Activated CD8-positive, alpha-beta memory T cell treated with anti-CD3 and anti-CD28 coated beads, Interleukin-2, amount 50 U/mL, for 48 hours (primary cell): ENCODE measurements around the gene EFL1.

Experiments used
- DNase-seq: peaks from one replicate; pipeline ENCODE4 v3.0.0-alpha.2; 2020

The EFL1 gene

DNA sequence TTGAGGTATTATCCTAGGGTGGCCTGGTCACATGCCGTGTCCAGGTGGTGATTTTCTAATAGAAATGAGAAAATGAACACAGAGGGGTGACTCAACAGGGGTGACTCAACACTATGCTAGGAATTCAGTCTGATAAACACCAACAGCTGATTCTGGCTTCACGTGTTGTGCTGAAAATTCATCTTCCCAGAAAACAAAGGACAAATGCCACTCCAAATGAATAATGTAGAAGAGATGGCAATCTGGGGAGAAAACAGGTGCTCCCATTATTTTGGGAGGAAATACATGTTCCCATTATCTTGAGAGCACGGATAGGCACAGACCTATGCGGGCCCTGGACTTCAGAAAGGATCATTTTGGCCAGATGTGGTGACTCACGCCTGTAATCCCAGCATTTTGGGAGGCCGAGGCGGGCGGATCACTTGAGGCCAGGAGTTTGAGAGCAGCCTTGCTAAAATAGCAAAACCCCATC, 115.5 kb downstream of the EFL1 start:
- no peak for DNase-seq

DNA sequence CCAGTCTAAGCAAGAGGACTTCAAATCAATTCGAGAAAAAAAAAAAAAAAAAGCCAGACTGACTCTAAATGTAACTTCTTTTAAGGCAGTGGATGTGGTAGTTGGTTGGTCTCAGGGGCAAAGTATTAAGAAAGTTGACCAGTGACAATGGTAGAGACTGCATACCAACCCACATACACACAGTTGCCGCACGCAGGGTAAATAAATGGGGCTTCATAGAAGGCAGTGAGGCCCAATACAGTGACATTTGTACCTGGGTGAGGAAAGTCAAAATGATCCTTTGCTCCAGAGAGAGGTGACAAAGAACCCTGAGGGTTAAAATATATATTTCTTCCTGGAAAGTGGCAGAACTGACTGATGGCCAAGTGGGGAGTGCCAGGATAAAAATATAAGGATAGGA, 116.0 kb downstream of the EFL1 start:
- DNase-seq = no peak

DNA sequence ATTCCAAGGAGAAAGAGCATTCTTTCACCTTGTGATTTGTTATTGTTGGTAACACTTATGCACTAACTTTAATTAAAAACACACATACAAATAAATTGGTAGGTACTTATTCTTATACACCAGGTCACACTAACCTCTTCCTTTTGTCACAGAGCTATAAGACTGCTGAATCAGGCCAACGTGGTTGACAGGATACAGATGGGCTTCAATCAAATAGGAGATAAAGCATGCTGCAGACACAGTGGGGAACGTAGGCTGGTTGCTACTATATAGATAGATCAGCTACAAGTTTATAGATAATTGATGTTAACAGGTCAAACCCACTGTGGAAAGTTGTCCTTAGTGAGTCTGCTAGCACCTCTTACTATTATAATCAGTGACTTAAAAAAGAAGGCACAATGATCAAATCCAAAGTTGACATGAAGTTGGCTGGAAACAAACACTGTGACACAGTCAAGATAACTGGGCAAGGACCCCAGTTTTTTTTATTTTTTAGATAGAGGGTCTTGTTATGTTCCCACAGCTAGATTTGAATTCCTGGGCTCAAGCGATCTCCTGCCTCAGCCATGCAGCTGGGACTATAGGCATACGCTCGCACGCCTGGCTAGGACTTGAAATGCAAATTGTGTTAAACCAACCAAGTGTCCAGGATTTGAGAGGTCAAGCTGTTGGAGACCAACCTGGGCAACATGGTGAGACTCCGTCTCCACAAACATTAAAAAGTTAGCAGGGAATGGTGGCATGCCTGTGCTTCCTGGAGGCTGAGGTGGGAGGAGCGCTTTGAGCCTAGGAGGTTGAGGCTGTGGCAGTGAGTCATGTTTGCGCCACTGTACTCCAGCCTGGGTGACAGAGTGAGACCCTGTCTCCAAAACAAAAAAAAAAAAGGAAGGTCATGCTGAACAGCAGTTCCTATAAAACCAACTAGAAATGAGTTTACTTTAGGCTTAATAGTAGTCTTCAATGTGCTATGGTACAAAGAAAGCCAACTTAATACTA, 118.8 kb downstream of the EFL1 start:
- no peak for DNase-seq

DNA sequence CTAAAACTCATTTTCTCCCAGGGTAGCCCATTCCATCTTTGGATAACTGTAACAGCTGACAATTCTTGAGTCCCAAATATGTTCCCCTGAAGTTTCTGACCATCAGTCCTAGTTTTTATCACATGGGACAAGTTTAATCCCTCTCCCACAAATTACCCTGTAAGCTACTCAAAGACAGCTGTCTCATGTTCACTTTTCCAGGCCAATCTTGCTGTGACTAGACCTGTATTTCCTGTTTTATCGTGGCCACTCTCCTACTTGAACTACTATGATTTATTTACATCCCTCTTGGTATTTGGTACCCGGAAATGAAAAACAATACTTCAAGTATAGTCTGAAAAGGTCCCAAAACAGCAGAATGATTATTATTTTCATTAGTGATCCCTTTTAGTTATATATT, 121.6 kb downstream of the EFL1 start:
- DNase-seq = no peak

DNA sequence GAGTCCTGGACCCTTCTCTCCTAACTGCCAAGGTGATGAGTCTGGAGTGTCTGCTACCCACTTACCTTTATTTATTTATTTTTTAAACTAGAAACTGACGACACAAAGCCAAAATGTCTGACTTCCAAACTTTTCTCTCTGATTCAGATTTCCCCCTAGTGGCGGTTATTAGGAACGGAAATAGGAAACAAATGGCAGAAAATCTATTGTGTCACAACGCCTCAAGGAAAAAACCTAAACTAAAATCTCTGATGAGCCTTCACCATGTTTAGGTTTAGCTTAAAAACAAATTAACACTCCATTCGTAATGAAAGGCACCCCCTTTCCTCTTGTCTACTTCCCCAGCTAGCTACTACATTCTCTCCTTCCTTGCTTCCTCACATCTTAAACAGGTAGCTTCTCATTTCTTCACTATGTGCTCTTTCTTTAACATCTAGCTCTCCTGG, 122.7 kb downstream of the EFL1 start:
- no peak for DNase-seq

DNA sequence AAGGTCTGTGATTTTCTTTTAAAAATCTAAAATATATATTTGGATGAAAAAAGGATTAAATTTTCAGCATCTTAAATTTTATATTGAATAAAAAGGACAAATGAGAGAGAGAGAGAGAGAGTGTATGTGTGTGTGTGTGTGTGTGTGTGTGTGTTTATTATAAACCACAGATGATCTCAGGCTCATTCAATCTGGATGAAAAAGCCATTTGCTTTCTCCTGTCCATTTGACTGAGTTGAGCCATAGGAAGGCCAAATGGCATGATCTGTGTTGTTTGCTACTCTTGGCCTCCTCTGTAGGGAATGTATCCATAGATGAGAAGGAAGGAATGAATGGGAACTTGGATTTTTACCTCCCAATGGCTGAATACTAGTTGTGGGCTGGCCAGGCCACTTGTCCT, 124.2 kb downstream of the EFL1 start:
- no peak for DNase-seq

DNA sequence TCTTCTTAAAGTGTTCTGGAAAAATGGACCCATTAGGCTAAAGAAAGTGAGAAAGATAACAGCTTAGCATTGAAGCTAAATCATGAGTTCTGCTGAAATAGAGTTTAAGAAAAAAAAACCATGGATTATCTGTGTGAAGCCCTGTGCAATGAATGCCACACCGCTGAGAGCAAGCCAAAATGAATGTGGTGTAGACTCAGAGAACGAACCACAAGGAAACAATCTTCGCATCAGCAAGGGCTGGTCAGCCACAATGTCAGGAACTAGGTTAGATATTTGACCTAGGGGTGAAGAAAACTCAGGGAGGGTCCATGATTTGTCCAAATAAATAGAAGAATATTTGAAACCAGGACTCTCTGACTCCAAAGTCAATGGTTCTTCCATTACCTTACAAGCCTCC, 125.3 kb downstream of the EFL1 start:
- no peak for DNase-seq

- DNase-seq = no peak
Measured at GRCh38 chr15:82136120-82136519, 126.4 kb downstream of the EFL1 start.

DNA sequence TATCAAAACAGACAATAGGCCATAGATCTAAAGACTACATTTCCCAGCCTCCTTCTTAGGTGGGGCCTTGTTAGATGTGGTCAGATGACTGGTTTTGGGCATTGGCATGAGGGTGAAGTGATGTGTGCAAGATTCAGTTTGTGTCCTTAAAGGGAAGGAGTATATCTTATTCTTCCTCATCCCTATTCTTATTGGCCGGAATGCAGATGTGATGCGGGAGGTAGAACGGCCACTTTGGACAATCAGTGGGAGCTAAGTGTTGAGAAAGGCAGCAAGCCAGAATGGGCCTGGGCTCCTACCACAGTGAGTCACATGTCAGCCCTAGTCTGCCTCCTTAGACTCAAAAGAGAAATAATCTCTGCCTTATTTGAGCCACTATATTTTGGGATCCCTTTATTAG, 126.9 kb downstream of the EFL1 start:
- no peak for DNase-seq

DNA sequence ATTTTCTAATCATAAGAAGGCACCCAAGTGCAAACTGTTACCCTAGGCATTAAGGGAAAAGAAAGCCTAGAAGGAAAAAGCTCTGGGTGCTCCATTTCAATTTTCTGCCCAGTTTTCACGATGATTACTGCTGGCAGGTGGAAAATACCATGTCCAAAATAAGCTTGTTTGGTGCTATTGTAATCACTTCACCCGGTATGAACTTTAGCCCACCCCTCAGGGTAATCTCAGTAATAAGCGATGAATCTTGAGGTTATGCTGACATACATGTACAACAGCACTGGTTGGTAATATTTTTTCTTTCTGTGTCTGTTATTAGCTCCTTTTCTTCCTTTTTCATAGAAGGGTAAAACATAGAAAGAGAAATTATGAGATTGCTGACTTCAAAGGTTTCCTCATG, 128.1 kb downstream of the EFL1 start:
- no peak for DNase-seq

DNA sequence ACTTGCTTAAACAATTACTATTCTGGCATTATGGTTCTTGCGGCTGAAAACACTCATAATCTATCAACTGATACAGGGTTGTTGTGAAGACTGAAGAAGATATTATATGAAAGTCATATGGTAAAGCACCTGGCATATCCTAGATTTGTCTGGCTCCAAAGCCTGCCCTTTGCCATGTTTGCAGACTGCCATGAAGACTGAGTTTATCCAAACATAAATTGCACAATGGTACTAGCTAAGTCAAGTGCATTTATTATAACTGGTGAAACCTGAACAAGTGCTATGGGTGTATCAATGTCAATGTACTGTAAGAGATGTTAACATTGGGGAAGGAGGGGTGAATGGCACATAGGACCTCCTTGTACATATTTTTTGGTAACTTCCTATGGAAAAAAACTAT, 129.3 kb downstream of the EFL1 start:
- DNase-seq = no peak

DNA sequence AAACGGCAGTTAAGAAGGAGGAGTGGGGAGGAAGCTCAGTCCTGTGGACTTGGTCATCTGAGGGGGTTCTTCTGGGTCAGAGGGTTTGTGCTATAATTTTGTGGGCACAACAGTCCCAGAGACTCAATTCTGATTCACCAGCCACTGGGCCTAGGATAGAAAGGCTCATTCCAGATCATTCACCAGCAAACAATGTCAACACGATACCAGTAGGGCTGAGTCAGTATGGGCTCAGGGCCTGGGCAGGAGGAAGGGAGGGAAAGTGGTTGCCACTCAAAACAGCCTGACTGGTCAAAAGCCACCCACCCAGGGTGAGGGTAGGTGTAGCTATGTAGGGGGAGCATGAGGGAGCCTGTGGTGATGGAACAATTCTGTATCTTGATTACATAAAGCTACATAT, 129.8 kb downstream of the EFL1 start:
- DNase-seq = no peak

GRCh38 chr15:82132096-82132495, 130.4 kb downstream of the EFL1 start:
- no peak for DNase-seq

GRCh38 chr15:82130248-82130647, 132.3 kb downstream of the EFL1 start:
- no peak for DNase-seq

DNA sequence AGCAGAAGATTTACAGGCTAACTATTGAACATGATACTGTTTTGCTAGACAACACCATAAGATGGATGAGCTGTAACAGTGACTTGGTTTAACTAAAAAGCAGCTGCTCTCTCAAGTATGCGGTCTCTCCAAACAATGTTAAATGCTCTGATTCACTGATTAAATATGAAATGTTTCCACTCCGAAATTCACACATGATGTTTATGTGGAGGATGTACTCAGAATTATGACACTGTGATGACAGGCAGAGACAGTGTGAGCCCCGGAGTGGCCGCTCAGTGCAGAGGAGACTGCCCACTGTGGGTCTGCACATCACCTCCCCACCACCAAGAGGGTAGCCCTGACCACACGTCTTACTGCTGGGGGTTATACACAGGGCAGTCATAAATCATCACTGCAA, 132.8 kb downstream of the EFL1 start:
- no peak for DNase-seq

GRCh38 chr15:82129149-82129692, 133.3 kb downstream of the EFL1 start:
- DNase-seq = no peak

GRCh38 chr15:82128401-82129148, 134.0 kb downstream of the EFL1 start:
- no peak for DNase-seq

- no peak for DNase-seq
Measured at GRCh38 chr15:82127581-82127980, 135.0 kb downstream of the EFL1 start.

GRCh38 chr15:82126346-82126745, 136.2 kb downstream of the EFL1 start:
- no peak for DNase-seq

DNA sequence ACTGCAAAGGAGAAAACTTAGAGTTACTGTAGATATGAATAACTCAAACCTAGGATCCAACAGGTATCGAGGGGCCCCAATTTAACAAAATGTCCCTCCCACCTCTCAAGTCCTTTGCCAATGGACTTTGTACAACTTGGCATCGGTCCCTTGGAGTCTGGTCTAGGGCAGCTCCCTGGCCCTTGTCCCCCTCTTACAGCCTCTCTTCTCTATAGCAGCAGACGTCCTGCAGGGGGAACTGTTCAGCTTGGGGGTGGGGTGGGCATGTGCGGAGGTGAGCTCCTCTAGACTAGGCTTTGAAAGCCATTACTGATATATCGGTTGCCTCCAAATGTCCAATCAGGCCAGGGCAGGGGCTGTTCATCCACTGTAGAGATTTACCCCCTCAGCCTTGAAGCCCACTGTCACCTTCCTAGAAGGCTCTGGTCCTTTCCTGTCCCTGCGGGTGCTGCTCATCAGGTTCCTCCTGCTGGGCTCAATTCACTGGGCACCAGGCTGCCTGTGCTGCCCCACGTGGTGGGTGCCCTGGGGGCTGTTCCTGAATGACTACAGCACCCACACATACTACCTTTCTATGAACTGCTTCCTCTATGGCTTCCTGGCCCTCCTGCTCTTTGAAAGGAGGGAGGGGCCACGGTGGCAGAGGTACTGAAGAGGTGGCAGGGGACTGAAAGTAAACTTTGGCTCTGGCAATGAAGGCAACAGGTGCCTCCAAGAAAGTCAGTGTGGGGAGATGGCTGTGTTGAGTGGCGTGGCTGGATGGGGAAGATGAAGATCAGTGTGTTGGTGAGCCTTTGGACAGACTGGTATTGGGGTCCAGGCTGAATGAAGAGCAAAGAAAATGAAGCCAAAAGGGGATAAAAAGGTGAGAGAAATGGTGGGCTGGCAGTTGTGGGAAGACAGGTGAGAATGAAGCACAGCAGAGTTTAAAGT, 137.9 kb downstream of the EFL1 start:
- DNase-seq = no peak

- DNase-seq = no peak
Measured at GRCh38 chr15:82122746-82123400, 139.7 kb downstream of the EFL1 start.

- no peak for DNase-seq
Measured at GRCh38 chr15:82118040-82118439, 144.5 kb downstream of the EFL1 start.
